GM21737 (cell line): Measurements from ENCODE around the gene AIFM2.
"Not testable (repeated sequence)": the region's sequence is repeated elsewhere in the genome, so short reads cannot be mapped to it uniquely, and the experiment has no call there.

Source experiments
- ATAC-seq: cut with Tn5 transposase; IDR thresholded peaks from one replicate; pipeline ENCODE4 v1.9.1; 2021; ENCODE audit warnings: mild to moderate bottlenecking, moderate library complexity; ENCODE audit not compliant: unreplicated experiment

The AIFM2 gene

GRCh38 chr10:70132098-70133029 lies at the start of gene AIFM2:
TSS of gene AIFM2 (minus strand) at chr10:70132825. CDS start at chr10:70124084, 8,741 bp downstream.
- ATAC-seq: peak; percentile 74

- ATAC-seq: not testable (repeated sequence)
Measured at GRCh38 chr10:70179209-70179608, 46.6 kb upstream of the AIFM2 start.

DNA sequence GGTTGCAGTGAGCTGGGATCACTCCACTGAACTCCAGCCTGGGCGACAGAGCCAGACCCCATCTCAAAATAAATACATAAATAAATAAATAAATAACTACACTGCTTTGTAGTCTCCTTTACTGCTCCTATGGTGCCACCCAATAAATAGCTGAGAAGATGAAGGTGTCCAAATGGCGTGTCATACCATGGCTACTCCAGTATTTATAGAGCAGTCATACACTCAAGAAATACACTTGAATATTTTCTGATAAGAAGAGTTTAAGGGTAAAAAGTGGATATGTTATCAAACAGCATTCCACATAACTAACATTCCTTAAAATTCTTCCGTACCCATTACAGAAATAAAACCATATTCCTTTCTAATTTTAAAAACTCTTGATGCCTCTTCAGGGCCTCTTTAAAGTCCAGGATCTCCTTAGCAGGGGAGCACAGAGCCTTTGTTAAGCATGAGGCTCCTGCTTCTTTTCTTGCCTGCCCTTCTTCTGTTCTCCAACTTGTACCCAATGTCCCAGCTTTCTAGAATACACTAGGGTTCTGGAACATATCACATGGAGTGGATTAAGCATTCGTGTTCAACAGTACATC lies 45.6 kb upstream of the AIFM2 start:
- no peak for ATAC-seq

DNA sequence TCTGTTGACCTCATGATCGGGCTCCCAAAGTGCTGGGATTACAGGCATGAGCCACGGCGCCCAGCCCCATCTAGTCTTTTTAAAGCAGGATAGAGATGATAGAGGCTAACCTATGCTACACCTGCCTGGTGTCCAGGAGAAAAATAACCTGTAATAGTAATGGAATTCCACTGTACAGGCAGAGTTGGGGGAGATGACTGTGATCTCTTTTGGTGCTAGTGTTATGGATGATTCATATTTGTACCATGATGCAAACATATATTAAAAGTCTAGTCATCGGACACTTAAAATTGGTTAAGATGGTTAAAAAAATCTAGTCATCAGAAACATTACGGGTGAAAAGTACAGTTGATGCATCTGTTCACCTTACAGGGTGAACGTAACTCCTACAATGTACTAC lies 43.8 kb upstream of the AIFM2 start:
- no peak for ATAC-seq

- ATAC-seq: no peak
Measured at GRCh38 chr10:70175516-70175915, 42.9 kb upstream of the AIFM2 start.

GRCh38 chr10:70174058-70174741 lies 41.6 kb upstream of the AIFM2 start:
- no peak for ATAC-seq

DNA sequence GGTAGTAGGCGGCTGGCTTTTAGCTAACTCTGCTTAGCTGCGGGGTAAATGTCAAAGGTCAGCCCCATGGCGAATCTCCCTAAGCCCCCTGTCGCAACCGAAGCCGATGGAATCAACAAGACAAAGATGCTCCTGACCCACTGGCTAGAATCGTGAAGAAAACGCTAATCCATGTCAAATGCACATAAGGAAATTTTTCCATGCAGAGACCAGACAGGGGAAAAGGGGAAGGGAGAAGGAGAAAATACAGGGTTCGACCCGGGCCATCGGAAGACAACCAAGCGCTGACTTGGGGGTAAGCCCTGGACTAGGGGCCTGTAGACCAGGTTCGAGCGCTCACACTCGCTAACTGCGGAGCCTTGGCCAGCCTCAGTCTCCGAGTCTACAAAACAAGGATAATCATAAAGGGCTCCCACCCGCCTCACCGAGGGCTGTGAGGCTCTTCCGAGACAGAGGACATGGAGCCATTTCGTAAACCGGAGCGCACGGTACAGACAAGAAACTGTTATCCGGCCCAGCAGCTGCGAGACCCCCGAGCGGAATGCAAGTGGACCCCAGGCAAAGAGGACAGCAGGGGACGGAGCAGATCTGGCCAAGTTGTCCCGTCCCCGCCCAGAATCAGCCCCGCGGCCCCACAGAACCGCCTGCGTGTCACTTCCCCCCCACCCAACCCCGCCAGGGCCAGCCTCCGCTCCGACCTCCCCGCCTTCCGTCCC lies 37.2 kb upstream of the AIFM2 start:
- peak; percentile 4 for ATAC-seq

DNA sequence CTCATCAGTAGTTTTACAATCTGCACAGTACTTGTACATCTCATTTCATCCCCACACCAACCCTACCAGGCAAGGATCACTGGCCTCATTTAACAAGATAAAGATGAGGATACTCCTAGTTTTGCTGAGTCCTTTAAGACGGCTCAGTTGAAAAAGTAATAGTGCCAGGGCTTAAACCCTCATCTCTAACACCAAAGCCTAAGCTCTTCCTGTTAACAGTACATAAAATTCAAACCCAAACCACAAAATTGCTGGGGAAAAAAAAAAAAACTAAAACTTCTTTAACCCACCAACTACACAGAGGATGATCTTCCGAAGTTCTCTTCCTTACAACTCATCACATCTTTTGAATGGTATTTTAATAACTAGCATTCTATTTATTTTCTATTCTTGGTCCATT lies 36.4 kb upstream of the AIFM2 start:
- ATAC-seq: no peak

GRCh38 chr10:70167246-70167645 lies 34.6 kb upstream of the AIFM2 start:
- no peak for ATAC-seq

- ATAC-seq: no peak
Measured at GRCh38 chr10:70166394-70166793, 33.8 kb upstream of the AIFM2 start.

- ATAC-seq: no peak
Measured at GRCh38 chr10:70164163-70164562, 31.5 kb upstream of the AIFM2 start.

DNA sequence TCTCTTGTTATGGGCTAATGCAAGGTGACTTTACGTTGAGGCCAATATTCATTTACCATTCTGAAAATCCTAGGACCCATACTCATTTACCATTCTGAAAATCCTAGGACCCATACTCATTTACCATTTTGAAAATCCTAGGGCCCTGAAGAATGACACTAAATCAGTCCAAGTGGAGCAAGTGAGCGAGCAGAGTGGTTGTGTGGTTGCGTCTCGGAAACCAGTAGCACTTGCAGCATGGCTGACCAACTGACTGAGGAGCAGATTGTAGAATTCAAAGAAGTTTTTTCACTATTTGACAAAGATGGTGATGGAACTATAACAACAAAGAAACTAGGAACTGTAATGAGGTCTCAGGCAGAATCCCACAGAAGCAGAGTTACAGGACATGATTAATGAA lies 30.8 kb upstream of the AIFM2 start:
- ATAC-seq: no peak

- no peak for ATAC-seq
Measured at GRCh38 chr10:70162892-70163201, 30.2 kb upstream of the AIFM2 start.

GRCh38 chr10:70162151-70162891 lies 29.7 kb upstream of the AIFM2 start:
- no peak for ATAC-seq

DNA sequence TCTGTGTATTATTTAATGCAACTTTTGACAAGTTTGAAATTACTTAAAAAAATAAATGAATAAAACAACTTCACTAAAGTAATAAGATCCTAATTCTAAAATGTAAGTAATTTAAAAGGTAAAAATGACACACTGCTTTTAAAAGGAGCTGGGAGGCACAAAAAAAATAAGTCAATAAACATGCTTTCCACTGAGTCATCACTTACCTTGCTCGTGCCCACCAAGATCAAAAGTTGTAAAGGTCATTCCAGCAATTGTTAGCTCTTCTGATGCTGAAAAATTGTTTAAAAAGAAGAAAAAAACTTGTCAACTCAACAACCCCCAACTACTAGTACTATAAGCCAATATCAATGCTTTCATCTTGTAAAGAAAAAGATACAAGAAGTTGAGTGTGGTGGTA lies 28.2 kb upstream of the AIFM2 start:
- ATAC-seq: no peak

DNA sequence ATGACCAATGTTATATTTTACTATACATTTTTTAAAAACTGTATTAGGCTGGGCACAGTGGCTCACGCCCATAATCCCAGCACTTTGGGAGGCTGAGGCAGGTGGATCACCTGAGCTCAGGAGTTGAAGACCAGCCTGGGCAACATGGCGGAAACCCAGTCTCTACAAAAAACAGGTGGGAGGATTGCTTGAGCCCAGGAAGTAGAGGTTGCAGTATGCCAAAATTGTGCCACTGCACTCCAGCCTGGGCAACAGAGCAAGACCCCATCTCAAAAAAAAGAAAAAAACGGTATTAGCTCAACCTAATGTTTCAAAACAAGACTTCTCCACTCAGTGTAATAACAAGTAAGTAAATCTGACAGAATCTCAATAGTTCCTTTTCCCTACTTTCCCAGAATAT lies 26.7 kb upstream of the AIFM2 start:
- ATAC-seq: not testable (repeated sequence)

DNA sequence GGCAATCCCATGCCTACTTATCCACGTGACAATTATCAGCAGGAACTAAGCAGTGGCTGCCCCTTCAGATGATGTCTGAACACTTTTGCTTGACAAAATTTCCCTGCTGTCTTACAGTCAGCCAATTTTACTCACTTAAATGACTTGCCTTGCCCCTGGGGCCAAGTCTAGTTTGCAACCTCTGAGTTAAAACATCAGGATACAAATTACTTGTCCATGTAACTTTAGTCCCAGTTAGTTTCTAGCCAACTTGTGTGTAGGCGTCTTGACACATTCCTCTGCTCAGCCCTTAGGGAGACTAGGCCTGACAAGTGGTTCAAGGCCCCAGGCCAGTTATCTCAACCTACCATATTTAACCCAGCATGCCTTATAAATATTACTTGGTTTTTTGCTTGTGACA lies 25.5 kb upstream of the AIFM2 start:
- no peak for ATAC-seq

DNA sequence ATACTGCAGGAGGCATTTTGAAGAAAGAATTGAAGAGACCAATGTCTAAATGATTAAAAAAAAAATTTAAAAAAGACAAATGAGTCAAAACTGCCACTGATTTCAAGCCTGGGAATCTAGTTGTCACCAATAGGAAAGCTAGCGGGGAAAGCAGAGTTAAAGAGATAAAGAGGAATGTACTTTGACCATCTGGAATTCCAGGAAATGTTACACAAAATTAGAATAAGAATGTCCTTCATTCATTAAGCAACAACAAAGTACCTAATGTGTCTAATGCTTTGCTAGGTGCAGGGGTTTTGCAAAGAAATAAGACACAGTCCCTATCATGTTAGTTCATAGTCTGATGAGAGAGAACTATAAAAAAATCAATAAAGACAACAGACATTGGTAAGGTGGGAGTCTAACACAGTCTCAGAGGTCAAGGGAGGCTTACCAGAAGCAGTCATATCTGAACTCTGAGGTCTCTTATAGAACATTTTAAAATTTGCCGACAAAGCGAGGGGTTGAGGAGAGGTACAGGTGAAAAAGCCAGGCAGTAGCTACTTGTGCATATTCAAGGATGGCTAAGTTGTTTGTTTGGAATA lies 22.7 kb upstream of the AIFM2 start:
- ATAC-seq: no peak

GRCh38 chr10:70148516-70148915 lies 15.9 kb upstream of the AIFM2 start:
- no peak for ATAC-seq

GRCh38 chr10:70147259-70147625 lies 14.6 kb upstream of the AIFM2 start:
- ATAC-seq: no peak
